ENCODE results near the gene VBP1. TPM values are rescaled to one million over a fixed set of nuclear protein-coding genes. Genes with fewer than 3 reads are reported as not detected.

VBP1 gene
- total RNA-seq, 1 experiment from 2014 or later = 77.3 TPM

- TF ChIP-seq EZH2 (IDR thresholded peaks at IDR 0.05) (no peak), JUND (IDR thresholded peaks at IDR 0.05) (no peak), SIN3A (IDR thresholded peaks at IDR 0.05; ENCODE audit: low read depth) (no peak), REST (IDR thresholded peaks at IDR 0.05; ENCODE audit: low read depth) (no peak), CBX3 (IDR thresholded peaks at IDR 0.05; ENCODE audit: low read depth) (no peak)
Observed at GRCh38 chrX:155225774-155226173, 9.5 kb downstream of the VBP1 start (continued).

- no peaks in the 10 kb centered on the region for H3K9me3 ChIP-seq (ENCODE audit: control insufficient read depth in 1 of 2, insufficient read depth in 1 of 2, low read depth in 1 of 2, low read length in 2 of 2)
- H3K9me2 ChIP-seq (ENCODE audit: insufficient read depth) = no peaks in the 10 kb centered on the region
- H3K4me2 ChIP-seq (ENCODE audit: low read length) = no peak overlapping the region
- no peaks in the 10 kb centered on the region for H4K20me1 ChIP-seq (ENCODE audit: insufficient read depth)
- no peak for TF ChIP-seq SIN3A (IDR thresholded peaks at IDR 0.05; ENCODE audit: low read depth)
- no peak for TF ChIP-seq TCF7L2 (IDR thresholded peaks at IDR 0.05; ENCODE audit: borderline replicate concordance, extremely low read depth, insufficient read depth, insufficient read length)
- TF ChIP-seq MAX (IDR thresholded peaks at IDR 0.05) = no peak
- TF ChIP-seq ZBTB33 (IDR thresholded peaks at IDR 0.05; ENCODE audit: extremely low read depth, insufficient replicate concordance, low read length) = no peak
- TF ChIP-seq ZNF274 (IDR thresholded peaks at IDR 0.05; ENCODE audit: low read depth, low read length) = no peak
- no peak for TF ChIP-seq RAD21 (IDR thresholded peaks at IDR 0.05; ENCODE audit: low read depth)
- TF ChIP-seq CTCF (IDR thresholded peaks at IDR 0.05 in 2 of 3, conservative IDR thresholded peaks at IDR 0.05 in 1 of 3; ENCODE audit: borderline replicate concordance in 1 of 3, insufficient read depth in 1 of 3, low read depth in 2 of 3, low read length in 2 of 3) = no peak
- no peak for TF ChIP-seq FOSL1 (IDR thresholded peaks at IDR 0.05; ENCODE audit: low read depth)
- no peak for TF ChIP-seq ZFX (IDR thresholded peaks at IDR 0.05)
- H3K4me3 ChIP-seq (replicated peaks in 1 of 2; ENCODE audit: low read depth in 1 of 2, low read length in 2 of 2) = no peak overlapping the region
- no peaks in the 10 kb centered on the region for H3K27me3 ChIP-seq (ENCODE audit: insufficient read depth, low read length)
- ATAC-seq (no peak), DNase-seq (ENCODE audit: low read depth, low spot score) (no peak)
- H3K79me2 ChIP-seq (ENCODE audit: insufficient read depth, low read length) = peaks cover 37% of the 10 kb centered on the region
- CTCF ChIA-PET = no interaction called here
- H3K36me3 ChIP-seq (ENCODE audit: control insufficient read depth in 1 of 2, insufficient read depth in 2 of 2, low read length in 2 of 2) = peaks cover 8 to 14% of the 10 kb centered on the region in 2 experiments
- BruUV-seq (replicated peaks) = no TSS peak
- POLR2A ChIA-PET = no interaction called here
- RAD21 ChIA-PET (ENCODE audit: low non-redundant PET in 1 of 2, low total read pairs in 2 of 2, uncharacterized antibody in 2 of 2, unreplicated experiment in 2 of 2) = no interaction called here
- H3K4me1 ChIP-seq (ENCODE audit: control insufficient read depth in 1 of 2, insufficient read depth in 2 of 2, low read length in 2 of 2) = no peaks in the 10 kb centered on the region
- intact Hi-C loops (cut with micrococcal nuclease) = no loop called here
- H2AFZ ChIP-seq (ENCODE audit: low read depth, low read length, poor library complexity, severe bottlenecking) = no peak overlapping the region
- no peak overlapping the region for H3K27ac ChIP-seq (ENCODE audit: low read depth, low read length)
- no peak overlapping the region for H3K9ac ChIP-seq (ENCODE audit: low read length)
Observed at GRCh38 chrX:155231163-155231562, 14.9 kb downstream of the VBP1 start.
